ENCODE measurements around the gene RAPGEF6.

DNA sequence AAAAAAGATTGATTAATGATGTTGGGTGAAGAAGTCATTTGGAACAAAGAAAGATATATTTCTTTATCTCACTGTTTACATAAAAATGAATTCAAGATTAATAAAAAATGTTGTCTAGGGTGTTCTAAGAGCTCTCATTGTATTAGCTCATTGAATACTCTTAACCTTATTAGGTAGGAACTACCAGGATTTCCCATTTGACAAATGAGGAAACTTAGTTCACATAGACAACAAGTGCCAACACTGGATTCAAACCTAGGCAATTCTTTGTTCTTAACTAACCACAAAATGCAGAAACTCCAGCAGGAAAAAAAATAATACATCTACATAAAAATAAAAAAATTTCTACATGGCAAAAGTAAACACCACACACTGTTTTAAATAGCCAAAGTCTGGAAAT lies 175.8 kb downstream of the RAPGEF6 start:
- TF ChIP-seq, protein P1, sequence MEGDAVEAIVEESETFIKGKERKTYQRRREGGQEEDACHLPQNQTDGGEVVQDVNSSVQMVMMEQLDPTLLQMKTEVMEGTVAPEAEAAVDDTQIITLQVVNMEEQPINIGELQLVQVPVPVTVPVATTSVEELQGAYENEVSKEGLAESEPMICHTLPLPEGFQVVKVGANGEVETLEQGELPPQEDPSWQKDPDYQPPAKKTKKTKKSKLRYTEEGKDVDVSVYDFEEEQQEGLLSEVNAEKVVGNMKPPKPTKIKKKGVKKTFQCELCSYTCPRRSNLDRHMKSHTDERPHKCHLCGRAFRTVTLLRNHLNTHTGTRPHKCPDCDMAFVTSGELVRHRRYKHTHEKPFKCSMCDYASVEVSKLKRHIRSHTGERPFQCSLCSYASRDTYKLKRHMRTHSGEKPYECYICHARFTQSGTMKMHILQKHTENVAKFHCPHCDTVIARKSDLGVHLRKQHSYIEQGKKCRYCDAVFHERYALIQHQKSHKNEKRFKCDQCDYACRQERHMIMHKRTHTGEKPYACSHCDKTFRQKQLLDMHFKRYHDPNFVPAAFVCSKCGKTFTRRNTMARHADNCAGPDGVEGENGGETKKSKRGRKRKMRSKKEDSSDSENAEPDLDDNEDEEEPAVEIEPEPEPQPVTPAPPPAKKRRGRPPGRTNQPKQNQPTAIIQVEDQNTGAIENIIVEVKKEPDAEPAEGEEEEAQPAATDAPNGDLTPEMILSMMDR (IDR thresholded peaks at IDR 0.05 in 4 of 5, conservative IDR thresholded peaks at IDR 0.05 in 1 of 5) = no peak
- TF ChIP-seq POLR2A (IDR thresholded peaks at IDR 0.05) = no peak
